HG02610 (cell line): Measurements from ENCODE around the gene DACT1.

Experiments
- ATAC-seq: cut with Tn5 transposase; IDR thresholded peaks from one replicate; pipeline ENCODE4 v1.9.1; 2021; ENCODE audit warnings: mild to moderate bottlenecking, moderate library complexity; ENCODE audit not compliant: unreplicated experiment

DACT1 gene

GRCh38 chr14:58665773-58666500 is 28.2 kb downstream of the DACT1 start:
- ATAC-seq, result no peak

- no peak for ATAC-seq
These were observed 29.0 kb downstream of the DACT1 start for GRCh38 chr14:58666737-58667136.

GRCh38 chr14:58667900-58668299 is 30.1 kb downstream of the DACT1 start:
- ATAC-seq, result no peak

GRCh38 chr14:58668848-58669480 is 31.2 kb downstream of the DACT1 start:
- no peak for ATAC-seq

- no peak for ATAC-seq
These were observed 31.9 kb downstream of the DACT1 start for GRCh38 chr14:58669556-58670200.

- no peak for ATAC-seq
These were observed 33.3 kb downstream of the DACT1 start for GRCh38 chr14:58671024-58671423.

GRCh38 chr14:58671436-58671835 is 33.7 kb downstream of the DACT1 start:
- ATAC-seq, result no peak

- ATAC-seq, result no peak
These were observed 36.0 kb downstream of the DACT1 start for GRCh38 chr14:58673722-58674121.

- no peak for ATAC-seq
These were observed 39.2 kb downstream of the DACT1 start for GRCh38 chr14:58677001-58677400.

GRCh38 chr14:58677517-58677916 is 39.8 kb downstream of the DACT1 start:
- ATAC-seq, result no peak

GRCh38 chr14:58677996-58678395 is 40.2 kb downstream of the DACT1 start:
- ATAC-seq, result no peak

- no peak for ATAC-seq
These were observed 42.9 kb downstream of the DACT1 start for GRCh38 chr14:58680698-58681097.

- no peak for ATAC-seq
These were observed 49.6 kb downstream of the DACT1 start for GRCh38 chr14:58687232-58687795.

GRCh38 chr14:58690801-58691516 is 53.2 kb downstream of the DACT1 start:
- no peak for ATAC-seq

- ATAC-seq, result no peak
These were observed 55.3 kb downstream of the DACT1 start for GRCh38 chr14:58693048-58693447.

GRCh38 chr14:58695514-58695913 is 57.8 kb downstream of the DACT1 start:
- no peak for ATAC-seq

GRCh38 chr14:58697266-58697929 is 59.6 kb downstream of the DACT1 start:
- ATAC-seq, result no peak
